ENCODE measurements around the gene RNF44.

DNA sequence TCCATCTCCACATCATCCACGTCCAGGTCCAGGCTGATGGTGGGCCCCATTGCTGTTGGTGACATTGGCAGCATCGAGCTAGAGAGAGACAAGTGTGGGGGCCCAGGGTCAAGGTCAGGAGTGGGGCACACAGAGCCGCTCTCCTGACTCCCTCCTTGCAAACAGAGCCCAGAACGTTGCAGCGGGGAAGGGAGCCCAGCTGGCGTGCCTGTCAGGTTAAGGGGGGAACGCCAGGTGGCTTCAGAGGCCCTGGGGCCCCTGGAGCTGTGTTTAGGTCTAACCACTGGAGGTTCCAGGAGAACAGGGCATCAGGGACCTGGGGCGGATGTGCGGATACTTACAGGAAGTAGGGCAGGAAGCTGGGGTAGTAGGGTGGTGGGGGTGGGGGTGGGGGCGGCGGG is 7.5 kb downstream of the RNF44 start:
- TF ChIP-seq POLR2AphosphoS5 (IDR thresholded peaks at IDR 0.05; ENCODE audit: low read depth, low read length) (no peak), SIN3A (IDR thresholded peaks at IDR 0.05; ENCODE audit: borderline replicate concordance, insufficient read depth, low read length) (no peak), TAF1 (IDR thresholded peaks at IDR 0.05; ENCODE audit: borderline replicate concordance, insufficient read depth, low read length) (no peak), FOXP2 (optimal IDR thresholded peaks at IDR 0.05; ENCODE audit: borderline replicate concordance, extremely low read depth, extremely low read length, insufficient read depth) (no peak)
- TF ChIP-seq, protein P1, sequence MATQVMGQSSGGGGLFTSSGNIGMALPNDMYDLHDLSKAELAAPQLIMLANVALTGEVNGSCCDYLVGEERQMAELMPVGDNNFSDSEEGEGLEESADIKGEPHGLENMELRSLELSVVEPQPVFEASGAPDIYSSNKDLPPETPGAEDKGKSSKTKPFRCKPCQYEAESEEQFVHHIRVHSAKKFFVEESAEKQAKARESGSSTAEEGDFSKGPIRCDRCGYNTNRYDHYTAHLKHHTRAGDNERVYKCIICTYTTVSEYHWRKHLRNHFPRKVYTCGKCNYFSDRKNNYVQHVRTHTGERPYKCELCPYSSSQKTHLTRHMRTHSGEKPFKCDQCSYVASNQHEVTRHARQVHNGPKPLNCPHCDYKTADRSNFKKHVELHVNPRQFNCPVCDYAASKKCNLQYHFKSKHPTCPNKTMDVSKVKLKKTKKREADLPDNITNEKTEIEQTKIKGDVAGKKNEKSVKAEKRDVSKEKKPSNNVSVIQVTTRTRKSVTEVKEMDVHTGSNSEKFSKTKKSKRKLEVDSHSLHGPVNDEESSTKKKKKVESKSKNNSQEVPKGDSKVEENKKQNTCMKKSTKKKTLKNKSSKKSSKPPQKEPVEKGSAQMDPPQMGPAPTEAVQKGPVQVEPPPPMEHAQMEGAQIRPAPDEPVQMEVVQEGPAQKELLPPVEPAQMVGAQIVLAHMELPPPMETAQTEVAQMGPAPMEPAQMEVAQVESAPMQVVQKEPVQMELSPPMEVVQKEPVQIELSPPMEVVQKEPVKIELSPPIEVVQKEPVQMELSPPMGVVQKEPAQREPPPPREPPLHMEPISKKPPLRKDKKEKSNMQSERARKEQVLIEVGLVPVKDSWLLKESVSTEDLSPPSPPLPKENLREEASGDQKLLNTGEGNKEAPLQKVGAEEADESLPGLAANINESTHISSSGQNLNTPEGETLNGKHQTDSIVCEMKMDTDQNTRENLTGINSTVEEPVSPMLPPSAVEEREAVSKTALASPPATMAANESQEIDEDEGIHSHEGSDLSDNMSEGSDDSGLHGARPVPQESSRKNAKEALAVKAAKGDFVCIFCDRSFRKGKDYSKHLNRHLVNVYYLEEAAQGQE (IDR thresholded peaks at IDR 0.05; ENCODE audit: insufficient read depth in 1 of 2, low read depth in 2 of 2, low read length in 2 of 2), result no peak
